Measurements from ENCODE around the gene DPCD.
A peak's percentile ranks its signal among the peaks of the same experiment; 100 is the strongest.

DPCD gene

GRCh38 chr10:101572785-101573184, 15.3 kb upstream of the DPCD start:
- FAIRE-seq, result no peak
- no peak for TF ChIP-seq SPI1 (IDR thresholded peaks at IDR 0.05; ENCODE audit: low read depth, low read length)
- TF ChIP-seq POU2F2 (IDR thresholded peaks at IDR 0.05; ENCODE audit: low read depth, low read length), result no peak
- no peak for TF ChIP-seq TAF1 (IDR thresholded peaks at IDR 0.05; ENCODE audit: low read depth, low read length)
- TF ChIP-seq POLR2AphosphoS5 (IDR thresholded peaks at IDR 0.05; ENCODE audit: low read depth, low read length), result no peak
- TF ChIP-seq PAX5 (IDR thresholded peaks at IDR 0.05; ENCODE audit: insufficient read depth, low read length, severe bottlenecking), result no peak
- TF ChIP-seq POLR2A (IDR thresholded peaks at IDR 0.05; ENCODE audit: low read depth, low read length), result no peak
- no peak for DNase-seq (ENCODE audit: insufficient read length, low spot score)

DNA sequence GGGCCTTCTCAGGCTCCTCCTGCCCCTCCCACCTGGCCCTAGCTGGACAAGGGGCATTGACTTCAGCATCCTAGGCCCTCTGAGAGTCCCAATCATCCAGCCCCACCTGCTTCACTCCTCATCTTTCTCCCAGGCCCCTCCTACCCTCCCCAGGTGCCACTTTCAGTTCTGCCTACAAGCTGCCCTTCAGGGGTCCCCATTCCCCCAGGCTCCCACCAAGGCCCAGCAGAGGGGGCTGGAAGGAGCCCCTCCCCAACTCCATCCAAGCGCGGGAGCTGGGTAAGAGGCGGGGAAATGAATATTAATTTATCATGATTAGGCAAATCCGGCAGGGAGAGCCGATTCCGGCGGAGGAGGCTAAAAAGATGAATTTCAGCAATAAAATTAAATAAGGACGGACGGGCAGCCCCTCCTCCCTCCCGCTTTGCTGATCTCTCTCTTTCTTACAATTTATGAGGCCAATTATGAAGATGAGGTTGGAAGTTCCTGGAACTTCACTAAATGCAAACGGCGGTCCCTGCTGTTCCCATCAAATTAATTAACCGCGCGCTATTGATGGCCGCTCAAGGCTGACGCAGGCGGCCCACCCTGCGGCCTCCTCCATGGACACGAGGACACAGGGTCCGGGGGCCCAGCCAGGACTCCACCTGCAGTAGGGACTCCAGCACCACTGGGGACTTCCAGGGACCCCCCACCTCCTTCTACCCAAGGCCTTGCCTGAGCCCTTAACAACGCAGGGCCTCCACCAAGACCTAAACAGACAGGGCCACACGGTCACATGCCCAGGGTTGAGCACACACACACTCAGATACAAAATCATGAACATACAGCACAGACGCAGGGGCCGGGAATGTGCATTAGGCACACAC, 14.0 kb upstream of the DPCD start:
- FAIRE-seq (no peak), DNase-seq (ENCODE audit: insufficient read length, low spot score) (no peak)
- TF ChIP-seq SPI1 (IDR thresholded peaks at IDR 0.05; ENCODE audit: low read depth, low read length), result no peak
- TF ChIP-seq PAX5 (IDR thresholded peaks at IDR 0.05; ENCODE audit: insufficient read depth, low read length, severe bottlenecking), result no peak
- TF ChIP-seq TAF1 (IDR thresholded peaks at IDR 0.05; ENCODE audit: low read depth, low read length), result no peak
- TF ChIP-seq POLR2A (IDR thresholded peaks at IDR 0.05; ENCODE audit: low read depth, low read length), result no peak
- TF ChIP-seq POLR2AphosphoS5 (IDR thresholded peaks at IDR 0.05; ENCODE audit: low read depth, low read length), result no peak
- TF ChIP-seq POU2F2 (IDR thresholded peaks at IDR 0.05; ENCODE audit: low read depth, low read length), result no peak

DNA sequence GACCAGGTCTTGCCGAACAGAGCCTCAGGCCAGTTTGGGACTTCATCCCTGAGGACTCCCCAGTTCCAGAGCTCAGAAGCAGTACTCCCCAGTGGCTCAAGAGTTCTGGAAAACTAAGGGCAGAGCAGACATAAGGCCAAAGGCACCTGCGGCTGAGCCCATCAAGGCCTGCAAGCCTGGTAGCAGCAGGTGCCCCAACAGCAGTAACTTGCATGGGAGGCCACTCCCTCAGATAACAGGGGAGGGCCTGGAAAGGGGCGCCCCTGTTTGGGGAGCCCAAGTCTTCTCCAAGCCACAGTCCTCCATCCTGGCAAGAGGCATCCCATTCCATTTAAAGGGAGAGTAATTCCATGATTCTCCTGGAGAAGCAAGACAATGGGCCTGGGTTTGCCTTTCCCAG, 13.0 kb upstream of the DPCD start:
- DNase-seq (ENCODE audit: insufficient read length, low spot score) (no peak), FAIRE-seq (no peak)
- TF ChIP-seq SPI1 (IDR thresholded peaks at IDR 0.05; ENCODE audit: low read depth, low read length) (no peak), POLR2AphosphoS5 (IDR thresholded peaks at IDR 0.05; ENCODE audit: low read depth, low read length) (no peak), PAX5 (IDR thresholded peaks at IDR 0.05; ENCODE audit: insufficient read depth, low read length, severe bottlenecking) (no peak), POU2F2 (IDR thresholded peaks at IDR 0.05; ENCODE audit: low read depth, low read length) (no peak), TAF1 (IDR thresholded peaks at IDR 0.05; ENCODE audit: low read depth, low read length) (no peak), POLR2A (IDR thresholded peaks at IDR 0.05; ENCODE audit: low read depth, low read length) (no peak)

GRCh38 chr10:101575580-101576210, 12.4 kb upstream of the DPCD start:
- FAIRE-seq (peak; percentile 48), DNase-seq (ENCODE audit: insufficient read length, low spot score) (no peak)
- TF ChIP-seq POU2F2 (IDR thresholded peaks at IDR 0.05; ENCODE audit: low read depth, low read length) (no peak), POLR2AphosphoS5 (IDR thresholded peaks at IDR 0.05; ENCODE audit: low read depth, low read length) (no peak), TAF1 (IDR thresholded peaks at IDR 0.05; ENCODE audit: low read depth, low read length) (no peak), PAX5 (IDR thresholded peaks at IDR 0.05; ENCODE audit: insufficient read depth, low read length, severe bottlenecking) (no peak), POLR2A (IDR thresholded peaks at IDR 0.05; ENCODE audit: low read depth, low read length) (no peak), SPI1 (IDR thresholded peaks at IDR 0.05; ENCODE audit: low read depth, low read length) (no peak)

DNA sequence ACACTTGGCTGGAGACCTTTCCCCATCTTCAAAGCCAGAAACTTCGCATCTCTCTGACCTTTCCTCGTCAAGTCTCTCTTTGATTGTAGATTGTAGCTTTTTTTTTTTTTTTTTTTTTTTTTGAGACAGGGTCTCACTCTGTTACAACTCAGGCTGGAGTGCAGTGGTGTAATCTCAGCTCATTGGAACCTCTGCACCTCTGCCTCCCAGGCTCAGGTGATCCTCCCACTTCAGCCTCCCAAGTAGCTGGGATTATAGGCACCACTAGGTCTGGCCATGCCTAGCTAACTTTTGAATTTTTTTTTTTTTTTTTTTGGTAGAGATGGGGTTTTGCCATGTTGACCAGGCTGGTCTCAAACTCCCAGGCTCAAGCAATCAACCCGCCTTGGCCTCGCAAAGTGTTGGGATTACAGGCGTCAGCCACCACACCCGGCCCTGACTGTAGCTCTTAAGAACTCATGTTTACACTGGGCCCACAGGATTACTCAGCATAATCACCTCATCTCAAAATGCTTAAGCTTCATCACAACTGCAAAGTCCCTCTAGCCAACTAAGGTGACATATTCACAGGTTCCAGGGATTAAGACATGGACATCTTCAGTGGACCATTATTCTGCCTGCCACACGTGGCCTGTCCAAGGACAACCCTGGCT, 11.8 kb upstream of the DPCD start:
- FAIRE-seq (no peak), DNase-seq (ENCODE audit: insufficient read length, low spot score) (no peak)
- no peak for TF ChIP-seq PAX5 (IDR thresholded peaks at IDR 0.05; ENCODE audit: insufficient read depth, low read length, severe bottlenecking)
- no peak for TF ChIP-seq TAF1 (IDR thresholded peaks at IDR 0.05; ENCODE audit: low read depth, low read length)
- TF ChIP-seq POLR2AphosphoS5 (IDR thresholded peaks at IDR 0.05; ENCODE audit: low read depth, low read length), result no peak
- TF ChIP-seq POLR2A (IDR thresholded peaks at IDR 0.05; ENCODE audit: low read depth, low read length), result no peak
- no peak for TF ChIP-seq POU2F2 (IDR thresholded peaks at IDR 0.05; ENCODE audit: low read depth, low read length)
- TF ChIP-seq SPI1 (IDR thresholded peaks at IDR 0.05; ENCODE audit: low read depth, low read length), result no peak

DNA sequence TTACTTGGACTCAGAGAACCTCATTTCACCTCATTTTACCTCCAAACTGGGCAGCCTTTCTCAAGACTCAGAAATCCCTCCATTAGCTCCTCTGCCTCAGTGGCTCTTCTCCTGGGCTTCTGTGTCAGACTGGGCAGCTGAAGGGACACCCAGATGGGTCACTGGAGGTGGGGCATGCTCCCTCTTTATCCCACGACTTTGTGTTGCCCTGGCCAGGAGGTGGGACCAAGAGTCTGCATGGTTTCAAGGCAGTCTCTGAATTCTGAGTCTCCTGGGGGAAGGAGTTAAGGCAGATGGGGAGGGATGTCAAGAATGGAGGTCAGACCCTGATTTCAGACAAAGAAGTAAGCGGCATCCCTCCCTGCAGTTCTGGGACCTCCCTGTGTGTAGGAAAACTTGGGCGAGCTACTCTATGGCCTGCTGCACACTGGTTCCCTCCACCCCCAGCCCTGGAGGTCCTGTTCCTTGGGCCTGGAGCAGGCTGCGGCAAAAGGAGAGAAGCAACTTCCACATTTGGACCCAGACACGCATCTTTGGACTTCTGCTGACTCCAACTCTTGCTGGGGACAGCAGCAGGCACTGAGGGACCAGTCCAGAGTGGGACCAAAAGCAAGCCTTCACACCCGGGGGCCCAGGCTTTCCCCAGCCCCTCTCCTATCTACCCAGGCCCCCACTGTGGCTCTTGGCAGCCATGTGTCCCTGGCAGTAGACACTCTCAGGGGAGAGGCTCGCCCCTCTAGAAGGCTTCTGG, 10.8 kb upstream of the DPCD start:
- no peak for FAIRE-seq
- TF ChIP-seq PAX5 (IDR thresholded peaks at IDR 0.05; ENCODE audit: insufficient read depth, low read length, severe bottlenecking) (no peak), POLR2AphosphoS5 (IDR thresholded peaks at IDR 0.05; ENCODE audit: low read depth, low read length) (no peak), TAF1 (IDR thresholded peaks at IDR 0.05; ENCODE audit: low read depth, low read length) (no peak), POLR2A (IDR thresholded peaks at IDR 0.05; ENCODE audit: low read depth, low read length) (no peak), POU2F2 (IDR thresholded peaks at IDR 0.05; ENCODE audit: low read depth, low read length) (no peak), SPI1 (IDR thresholded peaks at IDR 0.05; ENCODE audit: low read depth, low read length) (no peak)
- no peak for DNase-seq (ENCODE audit: insufficient read length, low spot score)

DNA sequence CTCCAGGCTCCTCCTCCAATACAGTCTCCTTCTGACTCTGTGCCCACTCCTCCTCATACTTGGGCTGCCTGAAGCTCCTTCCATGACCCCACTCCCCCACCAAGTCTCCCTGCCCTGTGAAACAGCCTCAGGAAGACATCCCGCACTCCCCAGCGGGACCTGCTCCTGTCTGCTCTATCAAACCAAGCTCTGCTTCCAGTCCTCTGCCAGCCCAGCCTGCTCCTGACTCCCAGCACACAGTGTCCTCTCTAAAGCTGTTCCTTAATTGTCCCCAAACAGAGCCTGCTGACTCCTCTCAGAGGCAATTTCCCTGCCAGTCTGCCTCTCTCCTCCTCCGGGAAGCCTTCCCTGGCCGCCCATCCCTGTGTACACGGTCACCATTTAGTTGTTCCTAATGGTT, 9.9 kb upstream of the DPCD start:
- FAIRE-seq (no peak), DNase-seq (ENCODE audit: insufficient read length, low spot score) (no peak)
- TF ChIP-seq POLR2A (IDR thresholded peaks at IDR 0.05; ENCODE audit: low read depth, low read length) (no peak), PAX5 (IDR thresholded peaks at IDR 0.05; ENCODE audit: insufficient read depth, low read length, severe bottlenecking) (no peak), SPI1 (IDR thresholded peaks at IDR 0.05; ENCODE audit: low read depth, low read length) (no peak), POU2F2 (IDR thresholded peaks at IDR 0.05; ENCODE audit: low read depth, low read length) (no peak), POLR2AphosphoS5 (IDR thresholded peaks at IDR 0.05; ENCODE audit: low read depth, low read length) (no peak), TAF1 (IDR thresholded peaks at IDR 0.05; ENCODE audit: low read depth, low read length) (no peak)

DNA sequence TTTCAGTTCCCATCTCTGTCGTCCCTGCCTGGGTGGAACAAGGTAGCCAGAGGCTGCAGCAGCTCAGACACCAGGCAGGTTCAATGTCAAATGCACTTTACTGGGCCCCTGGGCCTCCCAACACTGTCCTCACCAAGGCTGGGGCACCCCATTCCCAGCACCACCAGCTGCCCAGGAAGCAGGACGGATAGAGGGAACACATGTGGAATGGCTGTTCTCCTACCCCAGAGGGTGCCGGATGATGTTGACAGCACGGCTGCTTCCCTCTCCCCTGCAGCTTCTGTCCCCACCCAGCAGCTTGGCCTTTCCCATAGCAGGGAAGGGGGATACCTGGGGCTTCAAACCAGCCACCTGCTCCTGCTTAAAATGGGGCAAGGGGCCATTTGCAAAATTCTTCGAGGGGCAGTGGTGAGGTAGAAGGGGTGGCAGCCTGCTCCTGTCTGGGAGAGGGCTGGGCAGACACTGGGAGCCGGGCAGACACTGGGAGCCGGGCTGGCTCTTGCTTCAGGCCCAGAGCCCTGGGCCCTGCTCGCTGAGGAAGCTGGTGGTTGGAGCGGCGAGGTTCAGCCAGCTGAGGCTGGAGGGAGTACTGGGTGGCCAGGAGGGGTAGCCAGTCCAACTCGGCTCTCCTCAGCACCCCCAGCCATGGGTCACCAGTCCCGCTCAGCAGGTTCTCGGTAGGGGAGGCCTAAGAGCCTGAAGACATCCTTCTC, 9.2 kb upstream of the DPCD start:
- no peak for TF ChIP-seq POLR2A (IDR thresholded peaks at IDR 0.05; ENCODE audit: low read depth, low read length)
- TF ChIP-seq TAF1 (IDR thresholded peaks at IDR 0.05; ENCODE audit: low read depth, low read length), result no peak
- no peak for TF ChIP-seq POLR2AphosphoS5 (IDR thresholded peaks at IDR 0.05; ENCODE audit: low read depth, low read length)
- FAIRE-seq (no peak), DNase-seq (ENCODE audit: insufficient read length, low spot score) (no peak)

All from GM12891 (cell line).